Mesenteric fat pad (tissue), 1 donor: ENCODE data around the gene MGAT3. TPM values are rescaled to one million over a fixed set of nuclear protein-coding genes. Genes with fewer than 3 reads are reported as not detected.

Source experiments
- DNase-seq: peaks from one replicate; pipeline ENCODE4 v3.0.0-alpha.2; 2020; ENCODE audit warnings: low spot score
- total RNA-seq: library from RNA; stranded (reverse); fragmentation: NEBNext Ultra II Directional; extraction: Animal tissue kit (Norgen Biotek cat#: 25700); gene quantifications from one replicate; pipeline ENCODE4 v1.2.1, GENCODE V29; 2021
- donor health status: DM: yes; HTN: yes; CAD: no.

The MGAT3 gene
- total RNA-seq, 1 donor from 2014 or later: 43.8 TPM

GRCh38 chr22:39428597-39429071 is 28.2 kb upstream of the MGAT3 start:
- no peak for DNase-seq

- no peak for DNase-seq
Observed at GRCh38 chr22:39429186-39429585, 27.6 kb upstream of the MGAT3 start.

- DNase-seq: no peak
Observed at GRCh38 chr22:39429916-39430575, 26.8 kb upstream of the MGAT3 start.

- DNase-seq: no peak
Observed at GRCh38 chr22:39430576-39431150, 26.1 kb upstream of the MGAT3 start.

GRCh38 chr22:39431216-39431801 is 25.5 kb upstream of the MGAT3 start:
- no peak for DNase-seq

- DNase-seq: no peak
Observed at GRCh38 chr22:39431821-39432251, 25.0 kb upstream of the MGAT3 start.

GRCh38 chr22:39432361-39432811 is 24.4 kb upstream of the MGAT3 start:
- no peak for DNase-seq

GRCh38 chr22:39433476-39434242 is 23.2 kb upstream of the MGAT3 start:
- DNase-seq: no peak

GRCh38 chr22:39434243-39434653 is 22.6 kb upstream of the MGAT3 start:
- DNase-seq: no peak

GRCh38 chr22:39434721-39435120 is 22.1 kb upstream of the MGAT3 start:
- no peak for DNase-seq

GRCh38 chr22:39435616-39436015 is 21.2 kb upstream of the MGAT3 start:
- DNase-seq: no peak

GRCh38 chr22:39437791-39438704 is 18.8 kb upstream of the MGAT3 start:
- no peak for DNase-seq

GRCh38 chr22:39439170-39439569 is 17.6 kb upstream of the MGAT3 start:
- DNase-seq: no peak

GRCh38 chr22:39443398-39443797 is 13.4 kb upstream of the MGAT3 start:
- no peak for DNase-seq

- DNase-seq: no peak
Observed at GRCh38 chr22:39444247-39444800, 12.5 kb upstream of the MGAT3 start.

GRCh38 chr22:39444937-39445465 is 11.8 kb upstream of the MGAT3 start:
- DNase-seq: no peak

- DNase-seq: no peak
Observed at GRCh38 chr22:39445678-39446077, 11.1 kb upstream of the MGAT3 start.

GRCh38 chr22:39446239-39446721 is 10.5 kb upstream of the MGAT3 start:
- no peak for DNase-seq

- no peak for DNase-seq
Observed at GRCh38 chr22:39448205-39449054, 8.4 kb upstream of the MGAT3 start.
